GM11168 (cell line): ENCODE measurements around the gene FAM186B.

Source experiments
- in situ Hi-C: fragments of 300-500 bp; cut with MboI; formaldehyde crosslinking; loops from one replicate; pipeline ENCODE4 v1.12.0; 2022; ENCODE audit warnings: low sequenced_read_pairs; ENCODE audit not compliant: unreplicated experiment

FAM186B gene

GRCh38 chr12:49577589-49578315, 27.7 kb downstream of the FAM186B start:
- in situ Hi-C loops = no loop called here

GRCh38 chr12:49568442-49569162, 36.8 kb downstream of the FAM186B start:
- in situ Hi-C loops = no loop called here

GRCh38 chr12:49567611-49568441, 37.6 kb downstream of the FAM186B start, which contains the start of gene MCRS1:
Gene MCRS1 (minus strand): TSS chr12:49568142. CDS start chr12:49566731, 1,411 bp downstream.
- in situ Hi-C loops = no loop called here

- in situ Hi-C loops = no loop called here
Measured at GRCh38 chr12:49567302-49567610, 38.2 kb downstream of the FAM186B start.

- in situ Hi-C loops = no loop called here
Measured at GRCh38 chr12:49566361-49566760, 39.1 kb downstream of the FAM186B start.

GRCh38 chr12:49565406-49566265, 39.8 kb downstream of the FAM186B start:
- in situ Hi-C loops = no loop called here

GRCh38 chr12:49564686-49565405, 40.6 kb downstream of the FAM186B start:
- in situ Hi-C loops = no loop called here

GRCh38 chr12:49563951-49564685, 41.3 kb downstream of the FAM186B start:
- in situ Hi-C loops = no loop called here

GRCh38 chr12:49562831-49563230, 42.6 kb downstream of the FAM186B start:
- in situ Hi-C loops = no loop called here

- in situ Hi-C loops = no loop called here
Measured at GRCh38 chr12:49562233-49562632, 43.2 kb downstream of the FAM186B start.

- in situ Hi-C loops = no loop called here
Measured at GRCh38 chr12:49560695-49561094, 44.7 kb downstream of the FAM186B start.

- in situ Hi-C loops = no loop called here
Measured at GRCh38 chr12:49559011-49559675, 46.3 kb downstream of the FAM186B start.

GRCh38 chr12:49558526-49558925, 46.9 kb downstream of the FAM186B start:
- in situ Hi-C loops = no loop called here

GRCh38 chr12:49557917-49558215, 47.6 kb downstream of the FAM186B start:
- in situ Hi-C loops = no loop called here

GRCh38 chr12:49557187-49557916, 48.1 kb downstream of the FAM186B start:
- in situ Hi-C loops = no loop called here

GRCh38 chr12:49556391-49557186, 48.9 kb downstream of the FAM186B start:
- in situ Hi-C loops = no loop called here
